H1 (cell line): ENCODE data around the gene NUP188. TPM values are rescaled to one million over a fixed set of nuclear protein-coding genes. Genes with fewer than 3 reads are reported as not detected.

ENCODE experiments used
- CREB1 ChIP-seq: IDR thresholded peaks from 2 replicates; pipeline ENCODE4 v1.6.1; 2012; ENCODE audit warnings: inconsistent platforms
- CTCF ChIP-seq, 3 experiments: IDR thresholded peaks; 1 replicate in 2 of 3; 2 replicates in 1 of 3; pipeline versions ENCODE4 v1.5.1 to v1.6.1; 2011; ENCODE audit warnings: low read length in 3 of 3, mild to moderate bottlenecking in 3 of 3, inconsistent platforms in 2 of 3, low read depth in 1 of 3, moderate library complexity in 1 of 3; ENCODE audit not compliant: insufficient read depth in 1 of 3; ENCODE audit errors: control extremely low read depth in 1 of 3
- JUN ChIP-seq: IDR thresholded peaks from 2 replicates; pipeline ENCODE4 v1.6.1; 2011; ENCODE audit warnings: low read depth, mild to moderate bottlenecking, improper control_type of control experiment, low read length
- RFX5 ChIP-seq: IDR thresholded peaks from 2 replicates; pipeline ENCODE4 v1.6.1; 2011; ENCODE audit warnings: low read depth, low read length, improper control_type of control experiment, borderline replicate concordance
- RXRA ChIP-seq: IDR thresholded peaks from 2 replicates; pipeline ENCODE4 v1.6.1; 2011; ENCODE audit warnings: low read depth, mild to moderate bottlenecking, low read length, moderate library complexity; ENCODE audit not compliant: insufficient read depth
- SRF ChIP-seq: IDR thresholded peaks from 2 replicates; pipeline ENCODE4 v1.6.1; 2011; ENCODE audit warnings: mild to moderate bottlenecking, low read depth, low read length, moderate library complexity
- polyA plus RNA-seq, 7 experiments: library from polyadenylated mRNA; depleted of rRNA in 3 of 7; stranded (reverse) in 5 of 7; unstranded in 2 of 7; fragments of >200 nt in 5 of 7; fragments of 200-250 nt in 2 of 7; gene quantifications; 1 replicate in 5 of 7; 2 replicates in 1 of 7; 4 replicates in 1 of 7; pipeline versions ENCODE4 v1.2.1 to v1.2.3, GENCODE V29; 2011 to 2013; ENCODE audit warnings: missing spikeins in 2 of 7, mixed read lengths in 2 of 7
- total RNA-seq: library from RNA; stranded (reverse); fragmentation: NEBNext Ultra II Directional; extraction: Animal tissue kit (Norgen Biotek cat#: 25700); gene quantifications from 2 replicates; pipeline ENCODE4 v1.2.1, GENCODE V29; 2021

NUP188 gene
- total and polyA plus RNA-seq, 2 of the 8 experiments (the other 6 are each of a cell fraction or from before 2014, with no cell fraction given): 90.1 to 111 TPM

- TF ChIP-seq CTCF (IDR thresholded peaks at IDR 0.05; ENCODE audit: control extremely low read depth in 1 of 3, insufficient read depth in 1 of 3, low read depth in 1 of 3, low read length in 3 of 3): no peak
- no peak for TF ChIP-seq CREB1
- TF ChIP-seq JUN: no peak
- no peak for TF ChIP-seq RXRA
- TF ChIP-seq SRF: no peak
- TF ChIP-seq RFX5: no peak
These were observed 85.2 kb downstream of the NUP188 start (continued) for GRCh38 chr9:129032541-129033159.
